ENCODE measurements around the gene LOXL1.

DNA sequence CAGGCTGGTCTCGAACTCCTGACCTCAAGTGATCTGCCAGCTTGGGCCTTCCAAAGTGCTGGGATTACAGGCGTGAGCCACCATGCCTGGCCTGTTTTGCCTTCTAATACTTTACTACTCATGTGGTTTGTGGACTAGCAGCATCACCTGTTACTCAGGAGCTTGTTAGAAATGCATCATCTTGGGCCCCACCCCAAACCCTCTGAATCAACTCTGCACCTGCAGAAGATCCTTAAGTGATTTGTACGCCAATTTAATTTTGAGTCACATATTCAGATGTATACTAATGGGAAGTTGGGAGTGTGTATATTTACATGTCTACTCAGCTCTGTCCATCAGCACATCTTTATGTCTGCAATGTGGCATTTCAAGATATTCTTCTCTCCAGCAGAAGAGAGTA lies 46.8 kb upstream of the LOXL1 start:
- TF ChIP-seq CTCF (IDR thresholded peaks at IDR 0.05; ENCODE audit: insufficient read depth, low read depth, low read length) (no peak), EZH2 (IDR thresholded peaks at IDR 0.05; ENCODE audit: insufficient read depth, low read length) (no peak)

All from astrocyte (in vitro differentiated cells and primary cell).